Keratinocyte (primary cell): ENCODE data around the gene RTKN2. TPM values are rescaled to one million over a fixed set of nuclear protein-coding genes. Genes with fewer than 3 reads are reported as not detected.

Source experiments
- DNase-seq: peaks from one replicate; pipeline ENCODE4 v3.0.0-alpha.2; 2011; ENCODE audit warnings: low read depth, missing footprints, low spot score
- FAIRE-seq: peaks from 2 replicates; lab custom pipeline; 2011; peaks lifted over from hg19 to GRCh38; lab: Jason Lieb, UNC
- H2AFZ ChIP-seq: 2 replicates; pipeline ENCODE4 v1.6.0; 2012; ENCODE audit warnings: low read length, control low read depth, inconsistent platforms; ENCODE audit not compliant: control insufficient read depth
- H3K27ac ChIP-seq: 2 replicates; pipeline ENCODE4 v1.5.1; 2011; ENCODE audit warnings: low read length; ENCODE audit not compliant: control insufficient read depth, insufficient read depth
- H3K27me3 ChIP-seq: 3 replicates; pipeline ENCODE4 v1.6.0; 2011; ENCODE audit warnings: low read length; ENCODE audit not compliant: control insufficient read depth, insufficient read depth; ENCODE audit errors: extremely low read depth
- H3K36me3 ChIP-seq, 2 experiments: 2 replicates in 1 of 2; 3 replicates in 1 of 2; pipeline ENCODE4 v1.5.1; 2011; ENCODE audit warnings: low read length in 2 of 2, mild to moderate bottlenecking in 1 of 2; ENCODE audit not compliant: control insufficient read depth in 2 of 2, insufficient read depth in 2 of 2; ENCODE audit errors: extremely low read depth in 1 of 2
- H3K4me1 ChIP-seq: 3 replicates; pipeline ENCODE4 v1.5.1; 2011; ENCODE audit warnings: low read length; ENCODE audit not compliant: control insufficient read depth, insufficient read depth; ENCODE audit errors: extremely low read depth
- H3K4me2 ChIP-seq: 3 replicates; pipeline ENCODE4 v1.6.0; 2011; ENCODE audit warnings: low read depth, low read length; ENCODE audit not compliant: control insufficient read depth, insufficient read depth; ENCODE audit errors: extremely low read depth
- H3K4me3 ChIP-seq, 3 experiments: fragments of 200-600 bp in 1 of 3; sonication (generic) in 1 of 3; 2 replicates in 2 of 3; 3 replicates in 1 of 3; pipeline ENCODE4 v1.5.1; 2011 to 2016; ENCODE audit warnings: low read length in 3 of 3, mild to moderate bottlenecking in 3 of 3, control low read depth in 2 of 3, inconsistent platforms in 1 of 3, low read depth in 1 of 3, mixed read lengths in 1 of 3, mixed run types in 1 of 3, moderate library complexity in 1 of 3; ENCODE audit not compliant: control insufficient read depth in 2 of 3, insufficient read depth in 2 of 3; ENCODE audit errors: extremely low read depth in 1 of 3
- H3K79me2 ChIP-seq: 2 replicates; pipeline ENCODE4 v1.6.0; 2012; ENCODE audit warnings: low read length; ENCODE audit not compliant: control insufficient read depth, insufficient read depth
- H3K9ac ChIP-seq: 3 replicates; pipeline ENCODE4 v1.6.0; 2011; ENCODE audit warnings: low read length; ENCODE audit not compliant: control insufficient read depth, insufficient read depth; ENCODE audit errors: extremely low read depth
- H3K9me1 ChIP-seq: 3 replicates; pipeline ENCODE4 v1.6.0; 2011; ENCODE audit warnings: low read length; ENCODE audit not compliant: control insufficient read depth, insufficient read depth; ENCODE audit errors: extremely low read depth
- H3K9me3 ChIP-seq: 2 replicates; pipeline ENCODE4 v1.5.1; 2012; ENCODE audit warnings: low read depth, low read length; ENCODE audit not compliant: control insufficient read depth
- H4K20me1 ChIP-seq: 3 replicates; pipeline ENCODE4 v1.6.0; 2011; ENCODE audit warnings: low read length; ENCODE audit not compliant: control insufficient read depth, insufficient read depth; ENCODE audit errors: extremely low read depth
- EZH2 ChIP-seq: IDR thresholded peaks from one replicate; pipeline ENCODE4 v1.6.1; 2012; ENCODE audit warnings: inconsistent platforms, mild to moderate bottlenecking, low read length, moderate library complexity
- dilution Hi-C: fragments of 300-500 bp; cut with MboI; formaldehyde crosslinking; loops from one replicate; pipeline ENCODE4 v1.7.0; 2020; ENCODE audit warnings: low sequenced_read_pairs; ENCODE audit not compliant: extremely low pct_ligation_motif_present
- polyA plus RNA-seq, 5 experiments: library from polyadenylated mRNA; depleted of rRNA in 3 of 5; stranded (reverse) in 3 of 5; stranded (forward) in 1 of 5; unstranded in 1 of 5; fragments of >200 nt; gene quantifications; 1 replicate in 1 of 5; 2 replicates in 3 of 5; 3 replicates in 1 of 5; pipeline versions ENCODE4 v1.2.1 to v1.2.3, GENCODE V29; 2011 to 2012; ENCODE audit warnings: missing spikeins in 2 of 5, low read depth in 1 of 5, low replicate concordance in 1 of 5
- TF ChIP-seq, protein P1 (sequence below), 3 experiments: IDR thresholded peaks in 1 of 3; conservative IDR thresholded peaks in 1 of 3; optimal IDR thresholded peaks in 1 of 3; 2 replicates in 2 of 3; 3 replicates in 1 of 3; pipeline versions ENCODE3 to v1.5.1; 2011; ENCODE audit warnings: low read length in 3 of 3, mild to moderate bottlenecking in 3 of 3, moderate library complexity in 2 of 3, control low read depth in 1 of 3, inconsistent platforms in 1 of 3; ENCODE audit not compliant: insufficient read depth in 2 of 3; ENCODE audit errors: extremely low read depth in 1 of 3

Gene RTKN2
- polyA plus RNA-seq, 1 donor (not counting 4 experiments of a cell fraction or from before 2014, with no cell fraction given) = 3.2 TPM

DNA sequence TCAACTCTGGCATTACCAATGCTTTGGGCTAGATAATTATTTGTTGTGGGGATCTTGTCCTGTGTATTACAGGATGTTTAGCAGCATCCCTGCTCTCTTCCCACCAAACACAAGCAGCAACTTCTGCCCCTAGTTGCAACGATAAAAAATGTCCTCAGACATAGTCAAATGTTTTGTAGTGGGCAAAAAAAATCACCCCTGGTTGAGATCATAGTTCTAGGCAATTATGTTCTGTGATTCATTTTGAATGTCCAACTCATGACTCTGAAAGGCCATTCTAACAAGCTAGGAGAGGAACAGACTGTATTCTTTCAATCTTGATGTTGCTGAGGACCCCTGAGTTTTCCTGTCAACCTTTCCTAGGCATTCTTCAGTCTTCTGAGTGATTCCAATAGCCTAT is 79.5 kb downstream of the RTKN2 start:
- no peak overlapping the region for H3K4me3 ChIP-seq
- no peak for FAIRE-seq
- H3K9me3 ChIP-seq = no peaks in the 10 kb centered on the region
- no peak overlapping the region for H3K27ac ChIP-seq
- no peaks in the 10 kb centered on the region for H3K79me2 ChIP-seq
- no peak overlapping the region for H2AFZ ChIP-seq
- H3K4me1 ChIP-seq = no peaks in the 10 kb centered on the region
- H3K9me1 ChIP-seq = no peaks in the 10 kb centered on the region
- H3K9ac ChIP-seq = no peak overlapping the region
- no peaks in the 10 kb centered on the region for H4K20me1 ChIP-seq
- no peaks in the 10 kb centered on the region for H3K27me3 ChIP-seq
- TF ChIP-seq EZH2 = no peak
- no peak overlapping the region for H3K4me2 ChIP-seq
- no peaks in the 10 kb centered on the region for H3K36me3 ChIP-seq
- DNase-seq = no peak
- dilution Hi-C loops = no loop called here

DNA sequence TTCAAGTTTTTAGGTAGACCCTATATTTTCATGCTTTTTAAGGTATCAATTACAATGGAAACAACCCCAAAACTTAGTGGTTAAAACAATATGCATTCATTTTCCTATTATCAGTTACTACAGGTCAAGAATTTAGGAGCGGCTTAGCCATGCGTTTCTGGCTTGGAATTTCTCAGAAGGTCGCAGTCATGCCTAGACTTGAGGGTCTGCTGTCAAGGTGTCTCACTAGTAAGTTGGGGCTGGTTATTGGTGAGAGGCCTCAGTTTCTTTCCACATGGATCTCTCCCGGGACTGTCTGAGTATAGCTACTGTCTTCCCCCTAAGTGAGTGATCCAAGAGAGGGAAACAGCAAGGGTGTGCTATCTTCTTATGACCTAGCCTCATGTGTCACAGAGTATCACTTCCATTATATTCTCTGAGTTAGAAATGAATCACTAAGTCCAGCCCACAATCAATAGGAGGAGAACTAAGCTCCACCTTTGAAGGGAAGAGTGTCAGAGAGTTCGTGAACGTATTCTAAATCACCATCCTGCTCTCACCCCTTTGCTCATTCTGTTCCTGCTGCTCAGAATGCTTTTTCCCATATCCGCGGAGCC is 80.5 kb downstream of the RTKN2 start:
- no peak for FAIRE-seq
- dilution Hi-C loops = no loop called here

More for the DNA sequence above, 80.5 kb downstream of the RTKN2 start:
- DNase-seq = no peak
- Histone ChIP-seq H3K27ac (no peak overlapping the region), H3K4me1 (no peaks in the 10 kb centered on the region), H3K36me3 (no peaks in the 10 kb centered on the region), H3K79me2 (no peaks in the 10 kb centered on the region), H3K4me3 (no peak overlapping the region), H4K20me1 (no peaks in the 10 kb centered on the region), H3K9me1 (no peaks in the 10 kb centered on the region), H3K9me3 (no peaks in the 10 kb centered on the region), H3K27me3 (no peaks in the 10 kb centered on the region), H3K9ac (no peak overlapping the region), H3K4me2 (no peak overlapping the region), H2AFZ (no peak overlapping the region)
- TF ChIP-seq EZH2 = no peak
- TF ChIP-seq, protein P1, sequence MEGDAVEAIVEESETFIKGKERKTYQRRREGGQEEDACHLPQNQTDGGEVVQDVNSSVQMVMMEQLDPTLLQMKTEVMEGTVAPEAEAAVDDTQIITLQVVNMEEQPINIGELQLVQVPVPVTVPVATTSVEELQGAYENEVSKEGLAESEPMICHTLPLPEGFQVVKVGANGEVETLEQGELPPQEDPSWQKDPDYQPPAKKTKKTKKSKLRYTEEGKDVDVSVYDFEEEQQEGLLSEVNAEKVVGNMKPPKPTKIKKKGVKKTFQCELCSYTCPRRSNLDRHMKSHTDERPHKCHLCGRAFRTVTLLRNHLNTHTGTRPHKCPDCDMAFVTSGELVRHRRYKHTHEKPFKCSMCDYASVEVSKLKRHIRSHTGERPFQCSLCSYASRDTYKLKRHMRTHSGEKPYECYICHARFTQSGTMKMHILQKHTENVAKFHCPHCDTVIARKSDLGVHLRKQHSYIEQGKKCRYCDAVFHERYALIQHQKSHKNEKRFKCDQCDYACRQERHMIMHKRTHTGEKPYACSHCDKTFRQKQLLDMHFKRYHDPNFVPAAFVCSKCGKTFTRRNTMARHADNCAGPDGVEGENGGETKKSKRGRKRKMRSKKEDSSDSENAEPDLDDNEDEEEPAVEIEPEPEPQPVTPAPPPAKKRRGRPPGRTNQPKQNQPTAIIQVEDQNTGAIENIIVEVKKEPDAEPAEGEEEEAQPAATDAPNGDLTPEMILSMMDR (optimal IDR thresholded peaks at IDR 0.05 in 1 of 3, IDR thresholded peaks at IDR 0.05 in 1 of 3, conservative IDR thresholded peaks at IDR 0.05 in 1 of 3; ENCODE audit: extremely low read depth in 1 of 3, insufficient read depth in 2 of 3, low read length in 3 of 3) = no peak
